ENCODE measurements around the gene NXPH1. TPM values are rescaled to one million over a fixed set of nuclear protein-coding genes. Genes with fewer than 3 reads are reported as not detected.

NXPH1 gene
- not detected in 2 replicates for total RNA-seq

DNA sequence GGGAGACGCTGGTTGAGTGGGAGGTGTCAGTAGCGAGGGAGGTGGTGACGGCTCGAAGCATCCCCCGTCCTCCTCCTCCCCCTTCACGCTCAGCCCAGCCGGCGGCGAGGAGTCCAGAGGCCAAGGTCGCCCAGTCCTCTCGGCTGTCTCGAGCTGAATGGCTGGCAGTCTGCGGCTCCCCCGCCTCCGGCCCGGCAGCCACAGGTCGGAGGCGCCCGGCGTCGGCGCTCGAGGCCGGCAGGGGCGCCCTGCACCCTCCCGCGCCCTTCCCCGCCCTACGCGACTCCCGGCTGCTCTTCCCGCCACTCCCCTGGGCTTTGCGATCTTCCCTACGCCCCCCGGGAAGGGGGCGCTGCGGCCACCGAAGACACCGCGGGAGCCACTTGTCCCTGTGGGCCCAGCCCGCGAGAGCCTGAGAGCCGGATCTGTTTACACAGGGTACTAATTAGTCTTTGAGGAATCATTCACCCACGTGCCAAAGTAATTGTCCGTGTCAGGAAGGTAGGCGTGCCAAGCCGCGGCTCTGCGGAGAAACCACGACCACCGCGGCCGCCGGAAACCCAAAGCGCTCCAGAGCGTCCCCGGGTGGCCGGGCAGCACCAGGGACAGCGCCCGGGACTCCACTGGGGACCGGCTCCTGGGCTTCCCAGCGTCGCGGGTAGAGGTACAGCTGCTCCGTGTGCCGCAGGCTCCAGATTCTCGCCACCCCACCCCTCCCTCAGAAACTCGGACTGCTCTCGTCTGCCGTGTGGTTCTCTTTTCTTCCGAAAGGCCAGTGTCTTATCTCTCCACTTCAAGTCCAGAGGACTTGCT lies at the start of gene NXPH1:
NXPH1 (plus strand) TSS at position 133 of the 813 bp plus-strand sequence.
- H3K4me3 Mint-ChIP-seq: no peak within 1 kb of the TSS
- DNase-seq (no peak), ATAC-seq (ENCODE audit: low read depth) (no peak)
- H3K27ac Mint-ChIP-seq: no peak within 1 kb of the TSS
- intact Hi-C loops (cut with micrococcal nuclease): no loop called here
- ChIA-PET POLR2A (no interaction called here), CTCF (no interaction called here)
- H3K27me3 Mint-ChIP-seq: peaks cover 63% of the 10 kb centered on the region
- H3K36me3 Mint-ChIP-seq (ENCODE audit: low read depth): no peaks in the 10 kb centered on the region
- H3K9me3 Mint-ChIP-seq: no peaks in the 10 kb centered on the region
- TF ChIP-seq CTCF (IDR thresholded peaks at IDR 0.05): no peak
- H3K4me1 Mint-ChIP-seq: peaks cover 16% of the 10 kb centered on the region

DNA sequence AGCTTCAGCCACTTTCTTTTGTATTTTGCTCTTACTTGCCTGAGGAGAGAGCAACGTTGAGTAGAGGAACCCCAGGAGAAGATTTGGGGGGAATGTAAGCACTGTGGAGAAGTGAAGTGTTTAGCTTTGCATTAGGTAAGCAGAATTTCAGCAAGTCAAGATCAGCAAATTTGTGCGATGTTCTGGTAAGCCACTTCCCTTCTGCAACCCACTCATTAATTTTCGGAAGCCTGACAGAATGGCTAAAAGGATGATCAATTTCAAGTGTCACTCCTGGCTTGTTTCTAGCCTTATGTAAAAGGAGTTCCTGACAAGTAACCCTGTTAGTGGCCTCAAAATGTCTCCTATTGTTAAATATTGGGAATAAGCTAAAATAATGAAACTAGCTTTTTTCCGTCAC lies 48.5 kb upstream of the NXPH1 start:
- POLR2A ChIA-PET: no interaction called here
- Mint-ChIP-seq H3K4me1 (no peaks in the 10 kb centered on the region), H3K9me3 (no peaks in the 10 kb centered on the region), H3K4me3 (no peak overlapping the region), H3K36me3 (ENCODE audit: low read depth) (no peaks in the 10 kb centered on the region), H3K27ac (no peak overlapping the region), H3K27me3 (peaks cover 8% of the 10 kb centered on the region)
- DNase-seq (no peak), ATAC-seq (ENCODE audit: low read depth) (no peak)
- TF ChIP-seq CTCF (IDR thresholded peaks at IDR 0.05): no peak
- CTCF ChIA-PET: no interaction called here
- intact Hi-C loops (cut with micrococcal nuclease): no loop called here

DNA sequence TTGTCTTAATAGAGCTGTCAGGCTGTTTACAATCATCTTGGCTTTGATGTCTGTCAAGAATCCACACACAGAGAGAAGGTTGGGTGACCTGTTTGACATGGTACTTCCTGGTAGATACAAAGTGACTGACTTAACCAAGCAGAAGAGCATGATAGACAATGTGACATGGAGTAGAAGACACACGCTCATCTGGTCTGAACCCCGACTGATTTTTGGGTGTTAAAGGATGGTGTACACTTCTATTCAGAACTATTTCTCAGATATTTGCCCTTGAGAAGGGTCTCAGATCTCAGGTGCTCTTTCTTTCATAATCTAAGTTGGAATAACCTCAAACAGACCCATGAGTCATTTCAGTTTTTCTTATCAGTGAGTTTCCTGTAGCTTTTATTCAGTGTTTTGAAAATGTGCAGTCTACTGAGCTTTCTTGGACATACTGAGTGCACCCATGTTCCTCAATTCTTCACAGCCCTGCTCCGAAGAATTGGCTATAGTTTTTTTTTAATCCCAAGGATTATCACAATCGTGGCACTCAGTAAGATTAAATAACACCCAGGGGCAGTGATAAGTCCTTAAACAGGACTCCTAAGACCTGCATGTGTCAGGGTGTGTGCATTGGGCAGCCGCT lies 46.4 kb upstream of the NXPH1 start:
- Mint-ChIP-seq H3K36me3 (ENCODE audit: low read depth) (no peaks in the 10 kb centered on the region), H3K27me3 (peaks cover 16% of the 10 kb centered on the region), H3K9me3 (no peaks in the 10 kb centered on the region), H3K4me1 (no peaks in the 10 kb centered on the region), H3K4me3 (no peak overlapping the region), H3K27ac (no peak overlapping the region)
- intact Hi-C loops (cut with micrococcal nuclease): no loop called here
- ChIA-PET CTCF (no interaction called here), POLR2A (interaction anchor here (0.5 kb wide), 1 partner anchor 9 kb away, joined by 5 read pairs; no protein-coding TSS in a partner anchor)
- no peak for DNase-seq
- ATAC-seq (ENCODE audit: low read depth): no peak
- no peak for TF ChIP-seq CTCF (IDR thresholded peaks at IDR 0.05)

- POLR2A ChIA-PET: no interaction called here
- DNase-seq: no peak
- CTCF ChIA-PET: no interaction called here
- Mint-ChIP-seq H3K27me3 (peaks cover 16% of the 10 kb centered on the region), H3K4me1 (no peaks in the 10 kb centered on the region), H3K4me3 (no peak overlapping the region), H3K36me3 (ENCODE audit: low read depth) (no peaks in the 10 kb centered on the region), H3K9me3 (no peaks in the 10 kb centered on the region), H3K27ac (no peak overlapping the region)
- TF ChIP-seq CTCF (IDR thresholded peaks at IDR 0.05): no peak
- no peak for ATAC-seq (ENCODE audit: low read depth)
- intact Hi-C loops (cut with micrococcal nuclease): no loop called here
Observed at GRCh38 chr7:8387551-8388256, 45.7 kb upstream of the NXPH1 start.

DNA sequence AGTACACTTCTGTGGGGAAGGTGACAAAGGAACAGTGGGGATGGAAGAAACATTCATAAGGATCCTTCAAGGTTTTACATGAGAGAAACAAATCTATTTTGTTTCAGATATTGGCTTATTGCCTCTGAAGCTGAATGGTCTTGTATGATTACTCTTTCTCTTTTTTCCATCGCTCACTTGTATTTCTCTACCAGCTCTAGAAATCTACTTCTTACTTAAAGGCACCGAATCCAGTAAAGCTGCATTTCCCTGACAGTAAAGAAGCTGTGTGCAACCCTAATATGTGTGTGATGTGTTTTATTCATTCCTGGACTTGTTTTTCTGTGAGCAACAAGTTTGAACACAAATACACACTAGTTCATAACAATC lies 45.2 kb upstream of the NXPH1 start:
- Mint-ChIP-seq H3K27me3 (peaks cover 16% of the 10 kb centered on the region), H3K36me3 (ENCODE audit: low read depth) (no peaks in the 10 kb centered on the region), H3K27ac (no peak overlapping the region), H3K4me3 (no peak overlapping the region), H3K4me1 (no peaks in the 10 kb centered on the region), H3K9me3 (no peaks in the 10 kb centered on the region)
- DNase-seq: no peak
- intact Hi-C loops (cut with micrococcal nuclease): no loop called here
- CTCF ChIA-PET: no interaction called here
- no peak for ATAC-seq (ENCODE audit: low read depth)
- no peak for TF ChIP-seq CTCF (IDR thresholded peaks at IDR 0.05)
- POLR2A ChIA-PET: no interaction called here
